Measurements from ENCODE around the gene JADE1.

JADE1 gene

GRCh38 chr4:128775916-128776315 is 33.6 kb upstream of the JADE1 start:
- in situ Hi-C loops (cut with MboI; ENCODE audit: low sequenced_read_pairs, unreplicated experiment): no loop called here
- TF ChIP-seq CTCF (IDR thresholded peaks at IDR 0.05; ENCODE audit: borderline replicate concordance, control extremely low read depth, extremely low read depth, insufficient read depth, missing control alignments): no peak
- DNase-seq (ENCODE audit: low spot score): no peak

GRCh38 chr4:128776794-128777216 is 32.7 kb upstream of the JADE1 start:
- in situ Hi-C loops (cut with MboI; ENCODE audit: low sequenced_read_pairs, unreplicated experiment): no loop called here

GRCh38 chr4:128780688-128781087 is 28.8 kb upstream of the JADE1 start:
- no peak for DNase-seq (ENCODE audit: low spot score)
- in situ Hi-C loops (cut with MboI; ENCODE audit: low sequenced_read_pairs, unreplicated experiment): no loop called here
- TF ChIP-seq CTCF (IDR thresholded peaks at IDR 0.05; ENCODE audit: borderline replicate concordance, control extremely low read depth, extremely low read depth, insufficient read depth, missing control alignments): no peak

More at GRCh38 chr4:128776794-128777216, 32.7 kb upstream of the JADE1 start:
- DNase-seq (ENCODE audit: low spot score): no peak
- no peak for TF ChIP-seq CTCF (IDR thresholded peaks at IDR 0.05; ENCODE audit: borderline replicate concordance, control extremely low read depth, extremely low read depth, insufficient read depth, missing control alignments)

GRCh38 chr4:128782076-128782715 is 27.3 kb upstream of the JADE1 start:
- in situ Hi-C loops (cut with MboI; ENCODE audit: low sequenced_read_pairs, unreplicated experiment): no loop called here
- DNase-seq (ENCODE audit: low spot score): peak; percentile 49
- TF ChIP-seq CTCF (IDR thresholded peaks at IDR 0.05; ENCODE audit: borderline replicate concordance, control extremely low read depth, extremely low read depth, insufficient read depth, missing control alignments): peak; percentile 37

GRCh38 chr4:128782875-128783614 is 26.5 kb upstream of the JADE1 start:
- in situ Hi-C loops (cut with MboI; ENCODE audit: low sequenced_read_pairs, unreplicated experiment): no loop called here
- DNase-seq (ENCODE audit: low spot score): no peak
- TF ChIP-seq CTCF (IDR thresholded peaks at IDR 0.05; ENCODE audit: borderline replicate concordance, control extremely low read depth, extremely low read depth, insufficient read depth, missing control alignments): no peak

GRCh38 chr4:128787509-128788311 is 21.8 kb upstream of the JADE1 start:
- TF ChIP-seq CTCF (IDR thresholded peaks at IDR 0.05; ENCODE audit: borderline replicate concordance, control extremely low read depth, extremely low read depth, insufficient read depth, missing control alignments): no peak
- in situ Hi-C loops (cut with MboI; ENCODE audit: low sequenced_read_pairs, unreplicated experiment): no loop called here
- DNase-seq (ENCODE audit: low spot score): no peak
